GM19328 (cell line): ENCODE measurements around the gene GOLGA6L7.
A peak's percentile ranks its signal among the peaks of the same experiment; 100 is the strongest.
"Not testable (repeated sequence)": the region's sequence is repeated elsewhere in the genome, so short reads cannot be mapped to it uniquely, and the experiment has no call there.

Experiments
- ATAC-seq: cut with Tn5 transposase; IDR thresholded peaks from one replicate; pipeline ENCODE4 v1.9.1; 2021; ENCODE audit warnings: mild to moderate bottlenecking, moderate library complexity; ENCODE audit not compliant: unreplicated experiment

The GOLGA6L7 gene

GRCh38 chr15:28847959-28848358, 485 bp downstream of the GOLGA6L7 start:
- not testable (repeated sequence) for ATAC-seq

- peak; percentile 80 for ATAC-seq
These were observed 1.2 kb downstream of the GOLGA6L7 start for GRCh38 chr15:28847247-28847646.

GRCh38 chr15:28844147-28844546, 4.3 kb downstream of the GOLGA6L7 start:
- ATAC-seq: not testable (repeated sequence)

- ATAC-seq: not testable (repeated sequence)
These were observed 4.9 kb downstream of the GOLGA6L7 start for GRCh38 chr15:28843520-28843919.

DNA sequence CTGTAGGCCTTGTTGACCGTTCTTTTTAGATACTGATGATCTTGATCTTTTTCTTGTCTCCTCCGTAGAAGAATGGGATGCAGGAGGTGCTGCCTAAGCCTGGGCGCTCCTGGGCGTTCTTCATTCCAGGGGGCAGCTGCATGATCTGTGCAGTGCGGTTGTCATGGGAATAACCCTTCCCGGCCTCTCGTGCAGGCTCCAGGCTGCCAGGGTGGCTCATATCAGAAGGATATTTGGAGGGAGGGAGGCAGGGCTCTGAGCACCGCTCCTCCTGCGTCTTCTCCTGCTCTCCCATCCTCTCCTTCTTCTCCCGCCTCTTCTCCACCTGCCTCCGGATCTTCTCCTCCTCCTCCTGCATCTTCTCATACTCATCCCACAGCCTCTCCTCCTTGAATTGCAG, 6.2 kb downstream of the GOLGA6L7 start:
- ATAC-seq: not testable (repeated sequence)

GRCh38 chr15:28840285-28840684, 8.2 kb downstream of the GOLGA6L7 start:
- not testable (repeated sequence) for ATAC-seq

DNA sequence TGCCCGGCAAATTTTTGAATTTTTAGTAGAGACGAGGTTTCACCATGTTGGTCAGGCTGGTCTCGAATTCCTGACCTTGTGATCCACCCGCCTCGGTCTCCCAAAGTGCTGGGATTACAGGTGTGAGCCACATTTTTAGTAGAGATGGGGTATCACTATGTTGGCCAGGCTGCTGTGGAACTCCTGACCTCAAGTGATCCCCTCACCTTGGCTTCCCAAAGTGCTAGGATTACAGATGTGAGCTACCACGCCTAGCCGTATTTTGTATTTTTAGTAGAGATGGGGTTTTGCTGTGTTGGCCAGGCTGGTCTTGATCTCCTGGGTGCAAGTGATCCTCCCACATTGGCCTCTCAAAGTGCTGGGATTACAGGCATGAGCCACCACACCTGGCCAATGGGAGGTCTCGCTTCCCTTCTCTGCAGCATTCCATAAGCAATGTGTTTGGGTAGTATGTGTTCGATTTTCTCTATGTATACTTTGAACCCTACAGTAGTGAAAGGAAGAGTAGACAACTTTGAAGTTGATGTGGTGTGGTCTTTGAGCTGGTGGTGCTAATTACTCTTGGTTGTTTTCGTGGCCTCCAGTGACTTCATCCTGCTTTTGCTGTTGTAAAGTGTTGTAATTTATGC, 13.4 kb downstream of the GOLGA6L7 start:
- not testable (repeated sequence) for ATAC-seq

GRCh38 chr15:28831897-28832587, 16.4 kb downstream of the GOLGA6L7 start:
- not testable (repeated sequence) for ATAC-seq

GRCh38 chr15:28821420-28821819, 27.0 kb downstream of the GOLGA6L7 start:
- not testable (repeated sequence) for ATAC-seq

DNA sequence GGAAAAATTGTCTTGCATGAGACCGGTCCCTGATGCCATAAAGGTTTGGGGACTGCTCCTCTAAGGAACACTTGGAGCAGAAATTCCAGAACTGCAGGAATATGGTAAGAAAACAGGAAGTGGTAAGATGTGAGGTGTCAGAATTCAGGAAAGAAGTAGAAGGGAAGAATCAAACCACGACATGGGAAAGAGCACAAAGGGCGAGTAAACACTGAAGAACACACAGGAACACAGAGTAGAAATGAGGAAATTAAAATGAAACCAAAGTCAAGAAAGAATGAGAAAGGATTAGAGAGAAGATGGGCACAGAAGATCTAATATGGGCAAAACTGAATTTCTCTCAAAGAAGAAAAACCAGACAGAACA, 28.5 kb downstream of the GOLGA6L7 start:
- ATAC-seq: not testable (repeated sequence)

- not testable (repeated sequence) for ATAC-seq
These were observed 29.2 kb downstream of the GOLGA6L7 start for GRCh38 chr15:28819019-28819929.

DNA sequence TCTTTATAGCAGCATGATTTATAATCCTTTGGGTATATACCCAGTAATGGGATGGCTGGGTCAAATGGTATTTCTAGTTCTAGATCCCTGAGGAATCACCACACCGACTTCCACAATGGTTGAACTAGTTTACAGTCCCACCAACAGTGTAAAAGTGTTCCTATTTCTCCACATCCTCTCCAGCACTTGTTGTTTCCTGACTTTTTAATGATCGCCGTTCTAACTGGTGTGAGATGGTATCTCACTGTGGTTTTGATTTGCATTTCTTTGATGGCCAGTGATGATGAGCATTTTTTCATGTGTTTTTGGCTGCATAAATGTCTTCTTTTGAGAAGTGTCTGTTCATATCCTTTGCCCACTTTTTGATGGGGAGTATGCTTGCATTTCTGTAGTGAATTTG, 30.3 kb downstream of the GOLGA6L7 start:
- not testable (repeated sequence) for ATAC-seq

DNA sequence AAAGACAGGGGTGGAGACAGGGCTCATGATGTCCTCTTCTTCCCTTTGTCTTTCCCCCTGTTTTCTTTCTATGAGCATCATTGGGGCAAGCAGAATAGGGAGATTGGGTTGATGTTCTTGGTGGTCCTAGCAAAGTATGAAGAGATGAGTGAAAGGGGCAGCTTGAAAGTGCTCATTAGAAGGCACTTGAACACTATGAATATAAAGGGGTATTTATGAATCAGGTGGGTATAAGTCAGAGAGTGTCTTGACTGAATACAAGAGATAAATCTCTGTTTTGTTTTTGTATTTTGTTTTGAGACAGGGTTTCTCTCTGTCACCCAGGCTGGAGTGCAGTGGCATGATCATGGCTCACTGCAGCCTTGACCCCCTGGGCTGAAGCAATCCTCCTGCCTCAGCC, 34.4 kb downstream of the GOLGA6L7 start:
- not testable (repeated sequence) for ATAC-seq

- ATAC-seq: not testable (repeated sequence)
These were observed 35.1 kb downstream of the GOLGA6L7 start for GRCh38 chr15:28813392-28813791.

- not testable (repeated sequence) for ATAC-seq
These were observed 36.4 kb downstream of the GOLGA6L7 start for GRCh38 chr15:28811852-28812550.

- not testable (repeated sequence) for ATAC-seq
These were observed 38.0 kb downstream of the GOLGA6L7 start for GRCh38 chr15:28810444-28810843.

DNA sequence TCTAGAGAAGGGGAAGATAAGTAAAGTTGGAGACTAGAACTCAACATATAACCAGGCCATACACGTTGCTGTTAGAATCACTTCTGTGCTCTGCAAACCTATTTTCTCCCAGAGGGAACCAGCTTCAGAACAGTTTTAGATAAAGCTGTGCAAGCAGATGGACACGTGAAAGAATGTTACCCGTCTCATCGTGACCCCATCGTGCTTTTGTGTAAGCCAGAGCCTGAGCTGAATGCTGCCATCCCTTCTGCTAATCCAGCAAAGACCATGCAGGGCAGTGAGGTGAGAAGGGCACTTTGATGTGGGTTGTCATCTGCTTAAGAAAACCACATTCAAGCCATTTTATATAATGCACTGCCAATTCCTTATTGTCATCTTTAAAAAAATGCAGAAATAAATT, 40.3 kb downstream of the GOLGA6L7 start:
- not testable (repeated sequence) for ATAC-seq

DNA sequence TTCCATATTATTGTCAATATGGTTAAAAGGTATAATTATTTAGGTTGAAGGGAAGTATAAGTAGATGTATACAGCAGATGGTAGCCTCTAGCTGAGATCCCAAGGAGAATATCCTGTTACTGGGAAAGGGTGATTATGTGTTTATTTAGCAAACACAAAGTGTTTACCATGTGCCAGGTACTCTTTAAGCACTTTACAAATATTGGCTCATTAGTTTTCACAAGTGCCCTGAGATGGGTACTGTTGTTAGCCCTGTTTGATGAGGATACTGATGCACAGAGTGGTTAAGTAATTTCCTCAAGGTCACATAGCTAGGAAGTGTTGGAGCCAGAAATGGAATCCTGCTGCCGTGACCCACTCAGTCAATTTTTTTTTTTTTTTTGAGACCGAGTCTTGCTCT, 48.1 kb downstream of the GOLGA6L7 start:
- ATAC-seq: not testable (repeated sequence)

- not testable (repeated sequence) for ATAC-seq
These were observed 50.2 kb downstream of the GOLGA6L7 start for GRCh38 chr15:28798234-28798633.

- ATAC-seq: not testable (repeated sequence)
These were observed 54.2 kb downstream of the GOLGA6L7 start for GRCh38 chr15:28794231-28794630.
